Measurements from ENCODE around the gene IRAK2.

DNA sequence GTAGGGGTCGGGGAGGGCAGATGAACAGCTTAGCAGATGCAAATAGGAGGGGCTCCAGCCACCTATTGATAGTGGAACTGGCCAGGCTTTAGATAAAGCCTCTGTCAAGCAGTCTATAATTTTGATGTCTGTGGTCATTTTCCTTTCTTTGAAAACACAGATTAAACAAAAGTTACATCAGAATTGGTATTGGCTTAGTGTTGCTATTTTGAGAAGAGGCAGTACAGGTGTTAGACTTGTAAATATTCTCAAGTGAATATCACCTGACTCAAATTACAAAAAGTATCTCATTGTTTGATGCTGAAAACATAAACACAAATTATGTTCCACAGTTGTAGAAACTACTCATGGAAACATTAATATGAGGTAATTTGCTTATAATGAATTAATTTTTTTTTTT is 109.9 kb downstream of the IRAK2 start:
- TF ChIP-seq EP300 (IDR thresholded peaks at IDR 0.05) (no peak), POLR2A (IDR thresholded peaks at IDR 0.05) (no peak)
- TF ChIP-seq, protein P1, sequence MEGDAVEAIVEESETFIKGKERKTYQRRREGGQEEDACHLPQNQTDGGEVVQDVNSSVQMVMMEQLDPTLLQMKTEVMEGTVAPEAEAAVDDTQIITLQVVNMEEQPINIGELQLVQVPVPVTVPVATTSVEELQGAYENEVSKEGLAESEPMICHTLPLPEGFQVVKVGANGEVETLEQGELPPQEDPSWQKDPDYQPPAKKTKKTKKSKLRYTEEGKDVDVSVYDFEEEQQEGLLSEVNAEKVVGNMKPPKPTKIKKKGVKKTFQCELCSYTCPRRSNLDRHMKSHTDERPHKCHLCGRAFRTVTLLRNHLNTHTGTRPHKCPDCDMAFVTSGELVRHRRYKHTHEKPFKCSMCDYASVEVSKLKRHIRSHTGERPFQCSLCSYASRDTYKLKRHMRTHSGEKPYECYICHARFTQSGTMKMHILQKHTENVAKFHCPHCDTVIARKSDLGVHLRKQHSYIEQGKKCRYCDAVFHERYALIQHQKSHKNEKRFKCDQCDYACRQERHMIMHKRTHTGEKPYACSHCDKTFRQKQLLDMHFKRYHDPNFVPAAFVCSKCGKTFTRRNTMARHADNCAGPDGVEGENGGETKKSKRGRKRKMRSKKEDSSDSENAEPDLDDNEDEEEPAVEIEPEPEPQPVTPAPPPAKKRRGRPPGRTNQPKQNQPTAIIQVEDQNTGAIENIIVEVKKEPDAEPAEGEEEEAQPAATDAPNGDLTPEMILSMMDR (IDR thresholded peaks at IDR 0.05): no peak
